ENCODE measurements around the gene PARD3.

- TF ChIP-seq, protein P1, sequence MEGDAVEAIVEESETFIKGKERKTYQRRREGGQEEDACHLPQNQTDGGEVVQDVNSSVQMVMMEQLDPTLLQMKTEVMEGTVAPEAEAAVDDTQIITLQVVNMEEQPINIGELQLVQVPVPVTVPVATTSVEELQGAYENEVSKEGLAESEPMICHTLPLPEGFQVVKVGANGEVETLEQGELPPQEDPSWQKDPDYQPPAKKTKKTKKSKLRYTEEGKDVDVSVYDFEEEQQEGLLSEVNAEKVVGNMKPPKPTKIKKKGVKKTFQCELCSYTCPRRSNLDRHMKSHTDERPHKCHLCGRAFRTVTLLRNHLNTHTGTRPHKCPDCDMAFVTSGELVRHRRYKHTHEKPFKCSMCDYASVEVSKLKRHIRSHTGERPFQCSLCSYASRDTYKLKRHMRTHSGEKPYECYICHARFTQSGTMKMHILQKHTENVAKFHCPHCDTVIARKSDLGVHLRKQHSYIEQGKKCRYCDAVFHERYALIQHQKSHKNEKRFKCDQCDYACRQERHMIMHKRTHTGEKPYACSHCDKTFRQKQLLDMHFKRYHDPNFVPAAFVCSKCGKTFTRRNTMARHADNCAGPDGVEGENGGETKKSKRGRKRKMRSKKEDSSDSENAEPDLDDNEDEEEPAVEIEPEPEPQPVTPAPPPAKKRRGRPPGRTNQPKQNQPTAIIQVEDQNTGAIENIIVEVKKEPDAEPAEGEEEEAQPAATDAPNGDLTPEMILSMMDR (IDR thresholded peaks at IDR 0.05), result no peak
- TF ChIP-seq POLR2A (IDR thresholded peaks at IDR 0.05) (no peak), POLR2AphosphoS5 (IDR thresholded peaks at IDR 0.05) (no peak)
Observed at GRCh38 chr10:34732926-34733325, 82.2 kb downstream of the PARD3 start.
